HepG2 (cell line): ENCODE measurements around the gene RNASE9. TPM values are rescaled to one million over a fixed set of nuclear protein-coding genes. Genes with fewer than 3 reads are reported as not detected.

Experiments
- CERS6 ChIP-seq: sonication (generic); formaldehyde crosslinking; IDR thresholded peaks from 2 replicates; pipeline ENCODE4 v1.5.0; 2020; ENCODE audit warnings: missing genetic modification reagents
- FOSL1 ChIP-seq: sonication (generic); formaldehyde crosslinking; IDR thresholded peaks from 2 replicates; pipeline ENCODE4 v1.9.0; 2021; ENCODE audit warnings: missing genetic modification reagents, borderline replicate concordance
- FOSL2 ChIP-seq: sonication (generic); formaldehyde crosslinking; IDR thresholded peaks from 2 replicates; pipeline ENCODE4 v1.4.0; 2020; ENCODE audit warnings: missing genetic modification reagents
- FOXA1 ChIP-seq, 2 experiments: fragments of 450-650 bp in 1 of 2; sonication (generic) in 1 of 2; formaldehyde crosslinking in 1 of 2; IDR thresholded peaks; 2 replicates each; pipeline versions ENCODE4 v1.4.0 to v1.6.1; 2016 to 2020; ENCODE audit warnings: missing genetic modification reagents in 1 of 2
- IKZF1 ChIP-seq: fragments of 450-650 bp; IDR thresholded peaks from 2 replicates; pipeline ENCODE4 v1.7.1; 2016
- IRF2 ChIP-seq: IDR thresholded peaks from 2 replicates; pipeline ENCODE4 v1.6.1; 2018; ENCODE audit warnings: missing genetic modification reagents, missing compliant biosample characterization
- KDM5A ChIP-seq: fragments of 200-600 bp; sonication (generic); IDR thresholded peaks from 2 replicates; pipeline ENCODE4 v1.7.0; 2018; ENCODE audit warnings: antibody characterized with exemption, mild to moderate bottlenecking, low read length, borderline replicate concordance
- KLF15 ChIP-seq: sonication (generic); formaldehyde crosslinking; IDR thresholded peaks from 2 replicates; pipeline ENCODE4 v1.8.1; 2023; ENCODE audit warnings: borderline replicate concordance, mild to moderate bottlenecking, inconsistent platforms, missing genetic modification reagents, mixed read lengths
- KMT2A ChIP-seq: sonication (generic); formaldehyde crosslinking; IDR thresholded peaks from 2 replicates; pipeline ENCODE4 v1.4.0; 2020; ENCODE audit warnings: missing genetic modification reagents
- PHF20 ChIP-seq: sonication (generic); formaldehyde crosslinking; IDR thresholded peaks from 2 replicates; pipeline ENCODE4 v1.5.0; 2020; ENCODE audit warnings: mild to moderate bottlenecking, missing genetic modification reagents
- SKI ChIP-seq: fragments of 450-650 bp; IDR thresholded peaks from one replicate; pipeline ENCODE4 v1.6.1; 2018; ENCODE audit warnings: mild to moderate bottlenecking; ENCODE audit not compliant: partially characterized antibody
- SP4 ChIP-seq: sonication (generic); formaldehyde crosslinking; IDR thresholded peaks from 2 replicates; pipeline ENCODE4 v1.8.1; 2023; ENCODE audit warnings: mild to moderate bottlenecking, missing genetic modification reagents
- TBL1XR1 ChIP-seq: fragments of 150-350 bp; IDR thresholded peaks from 2 replicates; pipeline ENCODE4 v1.6.1; 2014; ENCODE audit warnings: borderline replicate concordance, low read length; ENCODE audit not compliant: partially characterized antibody
- THAP8 ChIP-seq: sonication (generic); formaldehyde crosslinking; IDR thresholded peaks from 2 replicates; pipeline ENCODE4 v1.5.1; 2020; ENCODE audit warnings: missing genetic modification reagents, mild to moderate bottlenecking, borderline replicate concordance
- ZMYM2 ChIP-seq: sonication (generic); formaldehyde crosslinking; IDR thresholded peaks from 2 replicates; pipeline ENCODE4 v1.8.0; 2022; ENCODE audit warnings: mild to moderate bottlenecking, missing genetic modification reagents
- ZNF292 ChIP-seq: sonication (generic); formaldehyde crosslinking; IDR thresholded peaks from 2 replicates; pipeline ENCODE4 v1.8.1; 2022; ENCODE audit warnings: mild to moderate bottlenecking, low read depth, missing genetic modification reagents, borderline replicate concordance
- ZNF296 ChIP-seq: sonication (generic); formaldehyde crosslinking; conservative IDR thresholded peaks from 2 replicates; pipeline ENCODE4 v1.5.0; 2020; ENCODE audit warnings: mild to moderate bottlenecking, missing genetic modification reagents
- ZNF318 ChIP-seq: sonication (generic); formaldehyde crosslinking; IDR thresholded peaks from 2 replicates; pipeline ENCODE4 v1.4.0; 2020; ENCODE audit warnings: mild to moderate bottlenecking, missing genetic modification reagents
- ZNF589 ChIP-seq: sonication (generic); formaldehyde crosslinking; conservative IDR thresholded peaks from 2 replicates; pipeline ENCODE4 v1.8.0; 2022; ENCODE audit warnings: mild to moderate bottlenecking, moderate library complexity, missing genetic modification reagents
- ZNF724P ChIP-seq: sonication (generic); formaldehyde crosslinking; IDR thresholded peaks from 2 replicates; pipeline ENCODE4 v1.8.0; 2022; ENCODE audit warnings: missing genetic modification reagents, borderline replicate concordance
- ZNF772 ChIP-seq: sonication (generic); formaldehyde crosslinking; IDR thresholded peaks from 2 replicates; pipeline ENCODE4 v1.5.0; 2020; ENCODE audit warnings: mild to moderate bottlenecking, missing genetic modification reagents
- ZNF841 ChIP-seq: sonication (generic); formaldehyde crosslinking; IDR thresholded peaks from 2 replicates; pipeline ENCODE4 v1.8.1; 2023; ENCODE audit warnings: missing genetic modification reagents, borderline replicate concordance
- polyA plus RNA-seq, 8 experiments: library from polyadenylated mRNA; depleted of rRNA in 3 of 8; stranded (reverse) in 7 of 8; unstranded in 1 of 8; fragments of >200 nt; fragmentation: Illumina TruSeq in 4 of 8; extraction: Trizol in 4 of 8; gene quantifications; 2 replicates each; pipeline versions ENCODE4 v1.2.1 to v1.2.3, GENCODE V29; 2011 to 2016; ENCODE audit warnings: low read depth in 4 of 8, missing spikeins in 1 of 8, mixed read lengths in 1 of 8; ENCODE audit not compliant: insufficient read depth in 1 of 8
- total RNA-seq, 5 experiments: library from RNA; depleted of rRNA; stranded (reverse); fragments of >200 nt; fragmentation: Illumina TruSeq; extraction: Trizol; gene quantifications; 2 replicates each; pipeline ENCODE4 v1.2.3, GENCODE V29; 2016; ENCODE audit warnings: low read depth in 1 of 5

The RNASE9 gene
- total and polyA plus RNA-seq, 2 of the 13 experiments (the other 11 are each of a cell fraction or from before 2014, with no cell fraction given), result not detected

- TF ChIP-seq ZNF318 (no peak), ZNF589 (CRISPR knock-in tag) (no peak), FOSL2 (CRISPR knock-in tag) (peak; percentile 88), CERS6 (CRISPR knock-in tag) (no peak), IRF2 (CRISPR knock-in tag) (no peak), FOSL1 (CRISPR knock-in tag) (0 out of 2 replicates have a peak, but pooled peaks have one; percentile 15), KDM5A (0 out of 2 replicates have a peak, but pooled peaks have one; percentile 9), KLF15 (CRISPR knock-in tag) (no peak), SP4 (no peak), THAP8 (CRISPR knock-in tag) (no peak), PHF20 (peak; percentile 55), TBL1XR1 (no peak), ZNF296 (peak; percentile 72; the same call in 1 of the 2 replicates), ZNF772 (peak; percentile 49; the same call in 1 of the 2 replicates), ZNF292 (CRISPR knock-in tag) (no peak), ZNF724P (no peak), IKZF1 (no peak), ZNF841 (CRISPR knock-in tag) (no peak), KMT2A (no peak), SKI (no peak), FOXA1 (IDR thresholded peaks at IDR 0.05) (no peak), FOXA1 (CRISPR knock-in tag; IDR thresholded peaks at IDR 0.05) (peak; percentile 59; the same call in 1 of the 2 replicates), ZMYM2 (CRISPR knock-in tag) (no peak)
Measured at GRCh38 chr14:20606902-20607242, 46.0 kb upstream of the RNASE9 start (continued).
